Breast epithelium (tissue), 3 donors: Measurements from ENCODE around the gene ZSCAN16.

Experiments
- POLR2A ChIP-seq: fragments of 450-650 bp; IDR thresholded peaks from one replicate; pipeline ENCODE4 v1.6.1; 2016; ENCODE audit warnings: antibody characterized with exemption, mild to moderate bottlenecking, moderate library complexity
- POLR2AphosphoS5 ChIP-seq, 3 donors: sonication (generic); formaldehyde crosslinking; IDR thresholded peaks; one replicate each; pipeline ENCODE4 v1.6.1; 2017; ENCODE audit warnings: antibody characterized with exemption in 3 of 3
- TF ChIP-seq, protein P1 (sequence below), 3 donors: fragments of 450-650 bp; IDR thresholded peaks; one replicate each; pipeline ENCODE4 v1.5.1; 2016 to 2017; ENCODE audit warnings: antibody characterized with exemption in 3 of 3, mild to moderate bottlenecking in 3 of 3, moderate library complexity in 3 of 3

DNA sequence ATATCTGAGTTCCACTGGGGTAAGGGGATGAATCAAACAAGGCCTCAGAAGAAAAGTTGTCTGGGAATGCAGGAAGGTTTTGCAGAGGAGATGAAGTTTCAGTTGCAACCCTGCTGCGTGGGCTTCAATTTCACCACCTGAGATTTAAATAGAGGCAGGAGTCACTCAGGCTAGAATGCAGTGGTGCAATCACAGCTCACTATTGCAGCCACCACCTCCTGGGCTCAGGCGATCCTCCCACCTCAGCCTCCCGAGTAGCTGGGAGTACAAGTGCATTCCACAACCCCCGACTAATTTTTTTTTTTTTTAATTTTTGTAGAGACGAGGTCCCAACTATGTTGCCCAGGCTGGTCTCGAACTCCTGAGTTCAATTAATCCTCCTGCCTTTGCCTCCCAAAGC, 45.6 kb upstream of the ZSCAN16 start:
- no peak for TF ChIP-seq POLR2A
- TF ChIP-seq, protein P1, sequence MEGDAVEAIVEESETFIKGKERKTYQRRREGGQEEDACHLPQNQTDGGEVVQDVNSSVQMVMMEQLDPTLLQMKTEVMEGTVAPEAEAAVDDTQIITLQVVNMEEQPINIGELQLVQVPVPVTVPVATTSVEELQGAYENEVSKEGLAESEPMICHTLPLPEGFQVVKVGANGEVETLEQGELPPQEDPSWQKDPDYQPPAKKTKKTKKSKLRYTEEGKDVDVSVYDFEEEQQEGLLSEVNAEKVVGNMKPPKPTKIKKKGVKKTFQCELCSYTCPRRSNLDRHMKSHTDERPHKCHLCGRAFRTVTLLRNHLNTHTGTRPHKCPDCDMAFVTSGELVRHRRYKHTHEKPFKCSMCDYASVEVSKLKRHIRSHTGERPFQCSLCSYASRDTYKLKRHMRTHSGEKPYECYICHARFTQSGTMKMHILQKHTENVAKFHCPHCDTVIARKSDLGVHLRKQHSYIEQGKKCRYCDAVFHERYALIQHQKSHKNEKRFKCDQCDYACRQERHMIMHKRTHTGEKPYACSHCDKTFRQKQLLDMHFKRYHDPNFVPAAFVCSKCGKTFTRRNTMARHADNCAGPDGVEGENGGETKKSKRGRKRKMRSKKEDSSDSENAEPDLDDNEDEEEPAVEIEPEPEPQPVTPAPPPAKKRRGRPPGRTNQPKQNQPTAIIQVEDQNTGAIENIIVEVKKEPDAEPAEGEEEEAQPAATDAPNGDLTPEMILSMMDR (IDR thresholded peaks at IDR 0.05): no peak
- TF ChIP-seq POLR2AphosphoS5 (IDR thresholded peaks at IDR 0.05): no peak
